ENCODE results near the gene PPP1R18. TPM values are rescaled to one million over a fixed set of nuclear protein-coding genes. Genes with fewer than 3 reads are reported as not detected.

PPP1R18 gene
- total RNA-seq, 1 experiment from 2014 or later: 33.6 TPM

GRCh38 chr6:30688569-30688968 lies 2.1 kb upstream of the PPP1R18 start:
- intact Hi-C loops (cut with micrococcal nuclease): no loop called here
- POLR2A ChIA-PET: interaction anchor here (0.8 to 2.4 kb wide), 4 partner anchors 23 to 74 kb away, joined by 4 to 12 read pairs (median 4); partner anchors contain the start of gene MDC1
- RAD21 ChIA-PET (ENCODE audit: low non-redundant PET in 1 of 2, low total read pairs in 2 of 2, uncharacterized antibody in 2 of 2, unreplicated experiment in 2 of 2): no interaction called here
- Histone ChIP-seq H3K9ac (ENCODE audit: low read length) (peak overlapping the region; percentile 95), H3K79me2 (ENCODE audit: insufficient read depth, low read length) (peaks cover 28% of the 10 kb centered on the region), H3K4me3 (replicated peaks in 1 of 2; ENCODE audit: low read depth in 1 of 2, low read length in 2 of 2) (peak overlapping the region in 1 of 2 experiments; percentile 87; a peak in 3 of 4 replicates), H3K9me2 (ENCODE audit: insufficient read depth) (no peaks in the 10 kb centered on the region), H4K20me1 (ENCODE audit: insufficient read depth) (no peaks in the 10 kb centered on the region), H3K27ac (ENCODE audit: low read depth, low read length) (peak overlapping the region; percentile 98), H3K27me3 (ENCODE audit: insufficient read depth, low read length) (no peaks in the 10 kb centered on the region), H3K36me3 (ENCODE audit: control insufficient read depth in 1 of 2, insufficient read depth in 2 of 2, low read length in 2 of 2) (no peaks in the 10 kb centered on the region), H3K4me2 (ENCODE audit: low read length) (peak overlapping the region; percentile 98), H3K9me3 (ENCODE audit: control insufficient read depth in 1 of 2, insufficient read depth in 1 of 2, low read depth in 1 of 2, low read length in 2 of 2) (no peaks in the 10 kb centered on the region), H2AFZ (ENCODE audit: low read depth, low read length, poor library complexity, severe bottlenecking) (no peak overlapping the region), H3K4me1 (ENCODE audit: control insufficient read depth in 1 of 2, insufficient read depth in 2 of 2, low read length in 2 of 2) (peaks cover 48 to 71% of the 10 kb centered on the region in 2 experiments)
- DNase-seq (ENCODE audit: low read depth, low spot score) (no peak), ATAC-seq (no peak)
- TF ChIP-seq ZFX (IDR thresholded peaks at IDR 0.05): no peak
- TF ChIP-seq POLR2A (IDR thresholded peaks at IDR 0.05; ENCODE audit: borderline replicate concordance, extremely low read depth, insufficient read depth, insufficient read length): no peak
- no peak for TF ChIP-seq REST (IDR thresholded peaks at IDR 0.05; ENCODE audit: low read depth)
- no peak for TF ChIP-seq MAX (IDR thresholded peaks at IDR 0.05)
- TF ChIP-seq ELF1 (IDR thresholded peaks at IDR 0.05; ENCODE audit: borderline replicate concordance, low read depth): no peak
- no peak for TF ChIP-seq CTCF (IDR thresholded peaks at IDR 0.05 in 2 of 3, conservative IDR thresholded peaks at IDR 0.05 in 1 of 3; ENCODE audit: borderline replicate concordance in 1 of 3, insufficient read depth in 1 of 3, low read depth in 2 of 3, low read length in 2 of 3)
- no peak for TF ChIP-seq CEBPB (IDR thresholded peaks at IDR 0.05; ENCODE audit: low read depth)
- no peak for TF ChIP-seq ZBTB33 (IDR thresholded peaks at IDR 0.05; ENCODE audit: extremely low read depth, insufficient replicate concordance, low read length)
- TF ChIP-seq POLR2AphosphoS5 (IDR thresholded peaks at IDR 0.05; ENCODE audit: low read depth, low read length): no peak
- TF ChIP-seq SRF (IDR thresholded peaks at IDR 0.05; ENCODE audit: low read depth): no peak
- no peak for TF ChIP-seq RAD21 (IDR thresholded peaks at IDR 0.05; ENCODE audit: low read depth)
- no peak for TF ChIP-seq SIN3A (IDR thresholded peaks at IDR 0.05; ENCODE audit: low read depth)
- CTCF ChIA-PET: no interaction called here
- no TSS peak for BruUV-seq (replicated peaks)

All from HCT116 (cell line).